ENCODE results near the gene NUMBL.

DNA sequence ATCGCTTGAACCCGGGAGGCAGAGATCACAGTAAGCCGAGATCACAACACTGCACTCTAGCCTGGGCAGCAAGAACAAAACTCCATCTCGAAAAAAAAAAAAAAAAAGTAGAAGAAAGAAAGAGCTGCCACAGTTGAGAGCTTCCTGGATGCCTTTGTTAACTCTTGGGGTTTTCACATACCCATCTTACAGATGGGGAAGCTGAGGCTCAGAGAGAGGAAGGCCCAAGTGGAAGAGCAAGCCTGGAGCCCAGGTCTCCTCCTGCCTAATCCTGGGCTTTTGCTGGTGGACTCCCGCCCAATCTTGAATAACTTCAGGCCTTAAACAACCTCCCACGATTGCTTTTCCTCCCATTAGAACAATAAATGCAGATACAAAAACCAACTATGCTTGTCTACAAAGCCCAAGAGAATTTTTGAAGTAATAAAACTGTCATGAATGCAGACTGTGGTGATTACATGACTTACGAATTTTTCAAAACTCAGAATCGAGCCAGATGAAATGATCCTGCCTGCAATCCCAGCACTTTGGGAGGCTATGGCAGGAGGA, 47.6 kb downstream of the NUMBL start:
- TF ChIP-seq, protein P1, sequence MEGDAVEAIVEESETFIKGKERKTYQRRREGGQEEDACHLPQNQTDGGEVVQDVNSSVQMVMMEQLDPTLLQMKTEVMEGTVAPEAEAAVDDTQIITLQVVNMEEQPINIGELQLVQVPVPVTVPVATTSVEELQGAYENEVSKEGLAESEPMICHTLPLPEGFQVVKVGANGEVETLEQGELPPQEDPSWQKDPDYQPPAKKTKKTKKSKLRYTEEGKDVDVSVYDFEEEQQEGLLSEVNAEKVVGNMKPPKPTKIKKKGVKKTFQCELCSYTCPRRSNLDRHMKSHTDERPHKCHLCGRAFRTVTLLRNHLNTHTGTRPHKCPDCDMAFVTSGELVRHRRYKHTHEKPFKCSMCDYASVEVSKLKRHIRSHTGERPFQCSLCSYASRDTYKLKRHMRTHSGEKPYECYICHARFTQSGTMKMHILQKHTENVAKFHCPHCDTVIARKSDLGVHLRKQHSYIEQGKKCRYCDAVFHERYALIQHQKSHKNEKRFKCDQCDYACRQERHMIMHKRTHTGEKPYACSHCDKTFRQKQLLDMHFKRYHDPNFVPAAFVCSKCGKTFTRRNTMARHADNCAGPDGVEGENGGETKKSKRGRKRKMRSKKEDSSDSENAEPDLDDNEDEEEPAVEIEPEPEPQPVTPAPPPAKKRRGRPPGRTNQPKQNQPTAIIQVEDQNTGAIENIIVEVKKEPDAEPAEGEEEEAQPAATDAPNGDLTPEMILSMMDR (IDR thresholded peaks at IDR 0.05; ENCODE audit: insufficient read depth, low read length, poor library complexity, severe bottlenecking) = no peak
- TF ChIP-seq EZH2phosphoT487 (conservative IDR thresholded peaks at IDR 0.05; ENCODE audit: low read length) = no peak

Measured in SU-DHL-6 (cell line).